NCI-H2196 (cell line): Measurements from ENCODE around the gene RAB11FIP4.

Experiments used
- DNase-seq: peaks from one replicate; lab custom pipeline; 2025; ENCODE audit not compliant: unreplicated experiment; lab: John Stamatoyannopoulos, UW

Gene RAB11FIP4

DNA sequence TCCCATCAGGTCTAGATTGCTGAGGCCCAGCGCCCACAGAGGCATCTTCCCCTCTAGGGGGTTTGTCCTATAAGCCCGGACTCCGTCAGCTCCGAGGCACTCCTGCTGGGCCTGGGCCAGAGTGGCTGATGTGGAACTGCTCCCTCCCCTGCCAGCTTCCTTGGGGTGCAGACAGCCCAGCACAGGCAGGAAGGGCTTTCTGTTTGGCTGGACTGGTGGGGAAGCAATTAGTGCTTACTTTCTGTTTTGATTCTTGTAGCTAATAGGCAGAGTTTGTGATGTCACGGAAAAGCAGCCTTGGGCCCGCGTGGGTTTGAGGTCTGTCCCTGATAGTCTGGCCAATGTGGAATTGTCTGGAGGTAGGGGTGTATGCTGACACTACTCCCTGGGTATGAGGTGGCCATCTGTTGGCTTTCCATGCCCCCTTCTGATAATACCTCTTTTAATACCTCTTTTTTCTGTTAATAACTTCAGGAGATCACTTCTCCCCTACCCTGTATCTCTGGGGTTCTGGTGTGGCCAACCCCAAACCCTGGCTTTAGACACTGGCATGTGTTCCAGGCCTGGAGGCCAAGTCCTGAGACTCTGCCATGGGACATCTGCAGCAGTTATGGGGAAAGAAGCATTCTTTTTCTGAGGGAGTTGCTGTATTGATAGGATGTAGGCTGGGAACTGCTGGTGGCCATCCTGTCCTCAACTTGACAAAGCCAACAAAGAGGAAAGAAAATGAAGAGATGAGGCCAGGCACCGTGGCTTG, 190.9 kb downstream of the RAB11FIP4 start:
- no peak for DNase-seq

- DNase-seq = no peak
Measured at GRCh38 chr17:31583772-31584356, 192.4 kb downstream of the RAB11FIP4 start.

DNA sequence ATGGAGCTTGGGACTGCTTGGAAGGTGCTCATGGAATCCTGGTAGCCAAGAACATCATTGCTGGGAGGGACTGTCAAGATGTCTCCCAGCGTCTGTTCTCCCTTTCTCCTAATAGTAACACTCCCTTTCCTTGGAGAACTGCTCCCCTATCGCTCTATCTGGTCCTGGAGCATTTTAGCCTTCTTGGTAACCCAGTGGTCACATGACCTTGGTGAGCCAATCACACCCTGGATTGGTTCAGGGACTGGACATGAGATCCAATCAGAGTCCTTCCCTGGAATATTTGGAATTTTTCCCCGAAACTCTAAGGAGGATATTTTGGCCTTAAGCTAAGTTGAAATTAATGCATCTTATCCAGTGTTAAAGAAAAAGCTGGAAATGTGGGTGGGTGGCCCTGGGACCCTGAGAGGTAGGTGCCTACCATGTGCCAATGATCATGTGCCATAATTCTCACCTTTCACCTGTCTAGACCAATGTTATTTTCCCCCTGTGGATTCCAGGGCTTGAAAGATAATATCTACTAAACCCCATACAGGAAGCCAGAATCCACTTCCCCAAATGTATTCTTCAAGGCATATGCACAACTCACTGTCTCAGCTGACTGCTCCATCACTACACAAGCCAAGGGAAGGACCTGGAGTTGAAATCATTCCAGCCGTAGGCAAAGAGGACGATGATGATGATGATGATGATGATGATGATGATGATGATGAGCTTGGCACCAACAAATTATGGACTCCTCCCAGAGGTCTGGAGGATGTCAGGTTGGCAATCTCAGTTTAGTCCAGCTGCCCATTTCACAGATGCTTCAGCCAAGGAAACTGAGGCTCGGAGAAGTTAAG, 193.2 kb downstream of the RAB11FIP4 start:
- no peak for DNase-seq

DNA sequence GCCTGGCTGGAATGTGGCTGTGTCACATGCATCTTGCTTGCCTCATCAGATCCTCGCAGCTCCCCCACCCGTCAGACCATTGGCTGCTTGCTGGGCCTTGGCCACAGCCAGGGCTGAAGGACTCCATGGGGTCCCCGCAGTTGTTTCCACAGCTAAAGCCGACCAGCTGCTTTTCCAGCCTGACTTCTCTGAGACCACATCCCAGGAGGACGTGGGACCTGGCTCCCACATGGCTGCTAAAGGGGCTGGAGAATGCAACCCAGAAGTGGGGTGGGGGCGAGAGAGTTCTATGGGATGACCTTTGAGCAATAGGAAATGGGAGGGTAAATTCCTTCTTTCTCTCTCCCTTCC, 193.8 kb downstream of the RAB11FIP4 start:
- DNase-seq = no peak

DNA sequence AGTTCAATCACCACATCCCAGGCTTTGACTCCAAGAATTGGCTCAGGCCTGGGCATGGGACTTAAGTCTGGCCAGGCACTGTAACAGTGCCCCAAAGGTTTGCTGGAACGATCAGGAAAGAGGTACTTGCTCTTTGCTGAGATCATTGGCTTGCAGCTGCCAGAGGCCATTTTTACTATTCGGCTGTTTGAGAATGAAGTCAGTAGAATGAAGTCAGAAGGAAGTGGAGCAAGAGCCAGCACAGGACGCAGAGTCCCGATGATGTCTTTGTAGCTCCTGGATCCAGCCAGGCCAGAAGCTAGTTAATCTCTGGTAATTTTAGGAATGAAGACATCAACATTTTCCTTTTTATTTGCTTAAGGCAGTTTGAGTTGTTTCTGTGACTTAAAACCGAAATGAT, 195.5 kb downstream of the RAB11FIP4 start:
- DNase-seq = no peak

GRCh38 chr17:31587462-31587861, 196.0 kb downstream of the RAB11FIP4 start:
- no peak for DNase-seq
